ENCODE measurements around the gene PRKCZ. TPM values are rescaled to one million over a fixed set of nuclear protein-coding genes. Genes with fewer than 3 reads are reported as not detected.
A peak's percentile ranks its signal among the peaks of the same experiment; 100 is the strongest.

The PRKCZ gene
- total RNA-seq, 1 donor from 2014 or later: 32.6 TPM

GRCh38 chr1:2132222-2133038 lies 82.2 kb downstream of the PRKCZ start:
- Mint-ChIP-seq H3K36me3 (ENCODE audit: low read depth, unreplicated experiment) (peaks cover 5% of the 10 kb centered on the region), H3K27ac (ENCODE audit: unreplicated experiment) (peak overlapping the region; percentile 92), H3K4me3 (ENCODE audit: unreplicated experiment) (peak overlapping the region; percentile 20), H3K9me3 (ENCODE audit: unreplicated experiment) (no peaks in the 10 kb centered on the region), H3K27me3 (ENCODE audit: low read depth, unreplicated experiment) (no peaks in the 10 kb centered on the region), H3K4me1 (ENCODE audit: low read depth, unreplicated experiment) (peaks cover 27% of the 10 kb centered on the region)
- no peaks in the 10 kb centered on the region for H3K27me3 ChIP-seq (ENCODE audit: insufficient read depth, low read length)
- no peaks in the 10 kb centered on the region for H3K36me3 ChIP-seq (ENCODE audit: insufficient read depth, low read length)
- peak overlapping the region; percentile 95 for H3K9ac ChIP-seq (ENCODE audit: low read length)
- H3K4me1 ChIP-seq (ENCODE audit: insufficient read depth, low read length): peaks cover 26% of the 10 kb centered on the region
- FAIRE-seq (no peak), DNase-seq (ENCODE audit: low read depth) (peak; percentile 67)
- peak; percentile 49 for TF ChIP-seq CTCF (IDR thresholded peaks at IDR 0.05; ENCODE audit: insufficient read depth, low read depth, low read length)
- no peak for TF ChIP-seq EZH2 (IDR thresholded peaks at IDR 0.05; ENCODE audit: insufficient read depth, low read length)
- H3K9me3 ChIP-seq (ENCODE audit: insufficient read depth, low read depth, low read length): no peaks in the 10 kb centered on the region
- H3K79me2 ChIP-seq (ENCODE audit: insufficient read depth, low read length): no peaks in the 10 kb centered on the region
- peak overlapping the region; percentile 50 for H3K4me3 ChIP-seq (ENCODE audit: insufficient read depth, low read depth, low read length)
- H2AFZ ChIP-seq (ENCODE audit: low read depth, low read length): peak overlapping the region; percentile 45
- H3K27ac ChIP-seq (ENCODE audit: low read depth, low read length): peak overlapping the region; percentile 98
- H3K4me2 ChIP-seq (ENCODE audit: low read length): peak overlapping the region; percentile 92
- H4K20me1 ChIP-seq (ENCODE audit: insufficient read depth, low read length): no peaks in the 10 kb centered on the region

DNA sequence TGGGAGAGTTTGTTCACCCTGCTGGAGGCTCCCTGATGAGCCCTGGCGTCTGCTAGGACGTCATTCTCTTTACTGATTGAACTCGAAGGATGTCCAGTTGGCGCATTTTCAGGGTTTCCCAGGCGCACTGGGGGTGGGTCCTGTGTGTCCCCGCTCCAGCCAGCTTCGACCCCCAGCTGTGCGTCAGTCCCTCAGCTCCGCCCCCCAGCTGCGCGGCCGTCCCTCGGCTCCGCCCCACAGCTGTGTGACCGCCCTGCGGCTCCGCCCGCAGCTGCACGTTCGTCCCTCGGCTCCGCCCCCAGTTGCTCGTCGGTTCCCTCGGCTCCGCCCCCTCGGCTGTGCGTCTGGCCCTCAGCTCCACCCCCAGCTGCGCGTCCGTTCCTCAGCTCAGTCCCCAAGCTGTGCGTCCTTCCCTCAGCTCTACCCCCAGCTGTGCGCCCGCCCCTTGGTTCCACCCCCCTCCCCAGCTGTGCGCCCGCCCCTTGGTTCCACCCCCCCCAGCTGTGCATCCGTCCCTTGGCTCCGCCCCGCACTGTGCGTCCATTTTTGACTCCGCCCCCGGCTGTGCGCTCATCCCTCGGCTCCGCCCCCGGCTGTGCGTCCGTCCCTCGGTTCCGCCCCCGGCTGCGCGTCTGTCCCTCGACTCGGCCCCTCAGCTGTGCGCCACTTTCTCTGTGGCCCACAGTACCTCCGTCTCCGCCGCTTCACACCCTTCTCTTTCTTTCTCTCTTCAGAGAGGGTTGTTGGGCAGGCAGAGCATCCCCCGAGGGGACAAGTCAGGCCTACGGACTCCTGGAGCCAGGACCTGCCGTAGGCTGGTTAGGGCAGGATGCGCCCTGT lies 83.0 kb downstream of the PRKCZ start:
- Histone ChIP-seq H3K36me3 (ENCODE audit: insufficient read depth, low read length) (no peaks in the 10 kb centered on the region), H3K9ac (ENCODE audit: low read length) (peak overlapping the region; percentile 95), H3K27me3 (ENCODE audit: insufficient read depth, low read length) (no peaks in the 10 kb centered on the region), H3K9me3 (ENCODE audit: insufficient read depth, low read depth, low read length) (no peaks in the 10 kb centered on the region), H3K4me3 (ENCODE audit: insufficient read depth, low read depth, low read length) (peak overlapping the region; percentile 50), H2AFZ (ENCODE audit: low read depth, low read length) (peak overlapping the region; percentile 75), H4K20me1 (ENCODE audit: insufficient read depth, low read length) (no peaks in the 10 kb centered on the region), H3K4me1 (ENCODE audit: insufficient read depth, low read length) (peaks cover 26% of the 10 kb centered on the region), H3K4me2 (ENCODE audit: low read length) (peak overlapping the region; percentile 92), H3K79me2 (ENCODE audit: insufficient read depth, low read length) (no peaks in the 10 kb centered on the region), H3K27ac (ENCODE audit: low read depth, low read length) (peak overlapping the region; percentile 98)
- Mint-ChIP-seq H3K9me3 (ENCODE audit: unreplicated experiment) (no peaks in the 10 kb centered on the region), H3K36me3 (ENCODE audit: low read depth, unreplicated experiment) (peaks cover 9% of the 10 kb centered on the region), H3K27ac (ENCODE audit: unreplicated experiment) (peak overlapping the region; percentile 92), H3K27me3 (ENCODE audit: low read depth, unreplicated experiment) (peaks cover 1% of the 10 kb centered on the region), H3K4me3 (ENCODE audit: unreplicated experiment) (peak overlapping the region; percentile 20), H3K4me1 (ENCODE audit: low read depth, unreplicated experiment) (peaks cover 26% of the 10 kb centered on the region)
- DNase-seq (ENCODE audit: low read depth) (peak; percentile 85), FAIRE-seq (peak; percentile 66)
- no peak for TF ChIP-seq CTCF (IDR thresholded peaks at IDR 0.05; ENCODE audit: insufficient read depth, low read depth, low read length)
- no peak for TF ChIP-seq EZH2 (IDR thresholded peaks at IDR 0.05; ENCODE audit: insufficient read depth, low read length)

All from astrocyte (in vitro differentiated cells and primary cell).